Hematopoietic multipotent progenitor cell treated with erythropoietin and hydrocortisone succinate and interleukin-3 and kit ligand, for 17 days (in vitro differentiated cells): ENCODE measurements around the gene PCGF3.
"Not testable (repeated sequence)": the region's sequence is repeated elsewhere in the genome, so short reads cannot be mapped to it uniquely, and the experiment has no call there.

Source experiments
- DNase-seq: peaks from one replicate; pipeline ENCODE4 v3.0.0-alpha.2; 2015; ENCODE audit warnings: low spot score

Gene PCGF3

GRCh38 chr4:764405-765169, 59.0 kb downstream of the PCGF3 start:
- DNase-seq, result no peak

DNA sequence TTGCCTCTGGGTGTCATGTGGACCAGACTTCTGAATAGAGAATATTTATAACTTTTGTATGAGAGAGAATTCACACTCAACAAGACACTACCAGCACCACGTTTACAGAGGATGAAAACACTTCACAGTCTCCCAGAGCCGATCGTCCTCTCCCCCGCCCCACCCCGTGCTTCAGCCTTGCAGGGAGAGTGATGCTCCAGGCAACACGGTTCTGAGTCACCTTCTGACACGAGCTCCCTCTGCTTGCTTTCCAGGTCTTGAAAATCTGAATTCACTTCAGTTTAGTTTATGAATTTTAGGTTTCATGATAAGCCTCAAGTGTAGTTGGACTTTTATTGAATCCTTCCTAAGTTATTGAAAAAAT, 60.5 kb downstream of the PCGF3 start:
- no peak for DNase-seq

DNA sequence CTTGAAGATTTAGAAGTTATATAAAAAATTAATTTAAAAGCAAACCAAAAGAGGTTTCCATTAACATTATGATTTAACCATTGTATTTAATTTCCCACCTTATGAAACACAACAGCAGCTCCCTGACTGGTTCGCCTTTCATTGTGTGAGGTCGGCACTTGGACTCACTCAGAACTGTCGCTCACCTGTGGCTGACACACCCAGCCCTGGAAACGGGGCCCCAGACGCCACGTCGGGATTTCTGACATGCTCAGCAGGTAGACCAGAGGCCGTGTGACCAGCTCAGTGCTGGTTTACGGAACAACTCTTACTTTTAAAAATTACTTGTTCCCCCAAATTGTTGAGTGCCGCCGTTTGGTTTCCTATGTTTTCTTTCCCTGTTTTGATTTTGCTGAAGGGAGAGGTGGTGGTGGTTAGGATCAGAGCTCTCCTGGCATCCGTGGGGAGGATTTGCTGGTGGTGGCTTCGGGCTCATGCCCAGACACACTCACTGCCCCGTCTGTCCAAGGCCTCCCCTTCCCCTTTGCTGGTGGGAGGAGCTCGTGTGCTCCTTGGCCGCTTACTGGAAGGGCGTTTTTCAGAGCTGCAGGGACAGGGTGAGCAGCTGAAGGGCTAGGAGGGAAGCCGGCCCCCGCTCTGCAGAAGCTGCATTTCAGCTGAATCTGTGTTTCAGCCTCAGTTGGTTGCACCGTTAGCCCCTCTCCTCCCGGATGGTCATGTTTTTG, 61.1 kb downstream of the PCGF3 start:
- no peak for DNase-seq

DNA sequence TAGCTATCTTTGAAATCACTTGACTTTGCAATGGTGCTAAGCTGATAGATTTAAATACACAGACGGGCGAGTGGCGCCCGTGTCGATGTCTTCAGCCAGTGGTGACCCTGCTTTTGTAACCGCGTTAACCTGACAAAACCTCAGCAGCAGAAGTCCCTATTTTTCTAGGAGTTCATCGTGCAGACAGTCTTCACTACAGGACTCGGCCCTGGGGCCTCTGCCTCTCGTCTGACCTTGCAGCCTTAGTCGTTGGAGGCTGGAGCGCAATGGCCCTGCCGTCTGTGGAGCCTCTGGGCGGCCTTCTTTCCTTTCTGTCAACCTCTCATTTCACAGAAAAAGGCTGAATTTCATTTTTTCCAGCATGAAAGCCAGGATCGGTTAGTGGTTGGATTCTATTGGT, 62.4 kb downstream of the PCGF3 start:
- DNase-seq, result no peak

GRCh38 chr4:768995-769394, 63.4 kb downstream of the PCGF3 start:
- DNase-seq, result no peak

DNA sequence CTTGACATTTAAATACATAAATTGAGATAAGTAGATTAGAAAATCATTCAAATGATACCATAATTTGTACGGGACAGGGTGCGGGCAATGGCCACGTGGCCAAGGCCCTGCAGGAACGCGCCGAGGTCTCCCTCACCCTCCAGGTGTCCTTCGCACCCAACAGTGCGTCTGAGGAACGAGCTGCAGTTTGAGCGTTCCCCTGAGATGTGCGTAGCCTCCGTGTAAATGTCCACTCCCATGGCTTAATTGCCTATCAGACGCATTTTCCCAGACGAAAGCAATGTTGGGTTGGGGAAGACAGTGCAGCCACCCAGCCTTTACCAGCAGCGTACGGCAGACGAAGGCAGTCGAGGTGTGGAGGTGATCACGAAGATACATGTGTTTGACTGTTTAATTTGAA, 63.9 kb downstream of the PCGF3 start:
- no peak for DNase-seq

- no peak for DNase-seq
Observed at GRCh38 chr4:770022-770421, 64.4 kb downstream of the PCGF3 start.

- no peak for DNase-seq
Observed at GRCh38 chr4:771464-771863, 65.8 kb downstream of the PCGF3 start.

- no peak for DNase-seq
Observed at GRCh38 chr4:772118-772517, 66.5 kb downstream of the PCGF3 start.

DNA sequence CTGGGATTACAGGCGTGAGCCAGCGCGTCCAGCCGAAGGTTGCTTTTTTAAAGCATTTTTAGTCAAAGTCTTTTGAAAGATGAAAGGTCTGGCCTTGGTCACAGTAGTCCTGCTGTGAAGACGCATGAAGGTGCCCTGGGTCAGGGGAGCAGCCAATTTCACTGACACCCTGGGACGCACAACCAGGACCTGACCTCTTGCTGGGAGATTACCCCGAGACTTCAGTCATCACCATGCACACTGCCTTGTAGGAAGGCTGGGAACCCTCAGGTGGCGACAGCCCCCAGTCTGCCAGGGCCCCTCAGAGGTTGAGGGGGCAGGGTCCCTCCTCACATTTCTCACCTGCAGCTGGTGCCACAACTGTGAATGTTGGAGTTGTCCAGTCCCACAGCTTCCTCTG, 67.1 kb downstream of the PCGF3 start:
- no peak for DNase-seq

GRCh38 chr4:773214-773613, 67.6 kb downstream of the PCGF3 start:
- no peak for DNase-seq

- DNase-seq, result not testable (repeated sequence)
Observed at GRCh38 chr4:774419-775092, 68.9 kb downstream of the PCGF3 start.

DNA sequence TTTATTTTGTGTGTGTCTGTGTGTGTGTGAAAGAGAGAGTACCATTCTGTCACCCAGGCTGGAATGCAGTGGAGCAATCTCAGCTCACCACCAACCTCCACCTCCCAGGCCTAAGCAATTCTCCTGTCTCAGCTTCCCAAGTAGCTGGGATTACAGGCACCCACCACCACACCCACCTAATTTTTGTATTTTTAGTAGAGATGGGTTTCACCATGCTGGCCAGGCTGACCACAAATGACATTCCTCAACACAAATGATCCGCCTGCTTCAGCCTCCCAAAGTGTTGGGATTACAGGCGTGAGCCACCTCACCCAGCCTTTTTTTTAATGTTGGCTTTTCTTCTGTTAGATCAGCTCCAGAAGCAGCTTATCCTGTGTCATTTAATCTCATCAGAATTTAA, 69.9 kb downstream of the PCGF3 start:
- DNase-seq, result not testable (repeated sequence)

GRCh38 chr4:776743-777441, 71.3 kb downstream of the PCGF3 start:
- DNase-seq, result no peak

DNA sequence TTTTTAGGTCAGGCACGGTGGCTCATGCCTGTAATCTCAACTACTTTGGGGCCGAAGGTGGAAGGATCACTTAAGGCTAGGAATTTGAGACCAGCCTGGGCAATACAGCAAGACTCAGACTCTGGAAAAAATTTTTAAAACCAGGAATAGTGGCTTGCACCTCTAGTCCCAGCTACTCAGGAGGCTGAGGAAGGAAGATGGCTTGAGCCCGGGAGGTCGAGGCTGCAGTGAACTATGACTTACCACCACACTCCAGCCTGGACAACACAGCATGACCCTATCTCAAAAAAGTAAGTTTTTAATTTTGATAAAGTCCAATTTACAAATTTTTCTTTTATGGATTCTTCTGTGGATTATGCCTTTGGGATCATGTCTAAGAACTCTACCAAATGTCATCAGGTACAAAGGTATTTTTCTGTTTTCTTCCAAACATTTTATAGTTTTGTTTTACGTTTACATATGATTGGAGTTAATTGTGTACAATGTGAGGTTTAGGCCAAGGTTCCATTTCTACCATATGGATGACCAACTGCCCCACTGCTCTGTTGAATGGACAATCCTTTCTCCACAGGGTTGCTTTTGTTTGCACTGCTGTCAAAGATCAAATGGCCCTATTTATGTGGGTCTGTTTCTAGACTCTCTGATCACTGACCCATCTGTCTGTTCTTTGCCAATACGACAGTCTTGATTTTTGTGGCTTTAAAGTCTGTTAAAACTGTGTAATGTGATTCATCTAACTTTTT, 72.1 kb downstream of the PCGF3 start:
- DNase-seq, result no peak

- no peak for DNase-seq
Observed at GRCh38 chr4:779555-779954, 73.9 kb downstream of the PCGF3 start.

- DNase-seq, result not testable (repeated sequence)
Observed at GRCh38 chr4:780255-780654, 74.6 kb downstream of the PCGF3 start.

DNA sequence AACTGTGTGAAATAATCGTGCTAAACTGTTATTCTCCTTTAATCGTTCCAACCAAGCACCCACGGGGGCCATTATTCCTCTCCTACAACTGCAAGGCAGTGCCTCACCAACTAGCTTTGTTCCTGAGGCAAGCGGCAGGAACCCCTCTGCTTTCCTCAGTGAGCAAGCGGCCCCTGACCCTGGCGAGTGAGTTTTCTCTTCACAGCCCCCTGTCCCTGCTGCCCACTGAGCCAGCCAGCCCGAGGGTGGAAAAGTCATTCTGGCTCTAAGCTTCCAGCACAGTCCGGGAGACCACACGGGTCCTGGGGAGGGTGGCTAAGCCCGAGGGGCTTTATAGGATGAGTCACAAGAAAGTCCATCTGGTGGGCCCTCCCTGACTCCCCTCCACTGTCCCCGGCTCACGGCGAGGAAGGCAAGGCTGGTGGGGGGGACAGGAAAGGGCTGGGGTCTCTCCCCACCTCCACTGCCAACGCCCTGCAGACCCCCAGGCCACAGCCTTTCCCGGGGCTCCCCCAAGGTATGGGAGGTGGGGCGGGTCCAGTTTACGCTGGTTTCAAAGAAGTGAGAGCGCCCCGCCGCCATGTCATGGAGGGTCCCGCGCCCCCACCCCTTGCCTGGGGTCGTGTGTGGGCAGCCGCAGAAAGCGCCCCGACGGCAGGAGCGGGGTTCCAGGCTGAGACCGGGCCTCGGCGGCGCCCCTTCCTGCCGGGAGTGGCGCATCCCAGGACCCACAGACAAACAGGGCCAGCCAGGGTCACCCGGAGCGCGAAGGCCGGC, 75.3 kb downstream of the PCGF3 start:
- no peak for DNase-seq

GRCh38 chr4:781493-782216, 76.0 kb downstream of the PCGF3 start:
- peak; percentile 99 for DNase-seq
